NB4 (cell line): ENCODE data around the gene LEKR1.

Experiments
- TF ChIP-seq, protein P1 (sequence below): IDR thresholded peaks from one replicate; pipeline ENCODE4 v1.5.1; 2012; ENCODE audit warnings: low read depth, low read length
- TF ChIP-seq, protein P2 (sequence below): IDR thresholded peaks from 2 replicates; pipeline ENCODE4 v1.6.1; 2011; ENCODE audit warnings: low read depth, low read length

DNA sequence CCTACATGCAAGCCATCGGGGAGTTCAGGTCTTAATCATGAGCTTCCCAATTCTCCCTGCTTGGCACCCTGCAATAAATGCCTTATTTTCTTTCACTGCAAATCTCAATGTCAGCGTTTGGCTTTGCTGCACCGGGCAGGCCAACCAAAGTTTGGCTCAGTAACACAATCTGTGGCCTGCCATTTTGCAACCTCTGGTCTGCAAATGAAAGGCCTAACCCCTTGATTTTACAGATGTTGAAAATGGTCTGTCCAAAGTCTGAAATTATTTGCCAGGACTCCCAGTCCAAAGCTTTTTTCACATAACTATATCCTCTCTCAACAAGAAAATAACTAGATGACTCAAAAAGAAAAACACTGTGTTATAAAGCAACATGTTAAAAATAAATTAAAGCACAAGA lies 34.0 kb upstream of the LEKR1 start:
- TF ChIP-seq, protein P1, sequence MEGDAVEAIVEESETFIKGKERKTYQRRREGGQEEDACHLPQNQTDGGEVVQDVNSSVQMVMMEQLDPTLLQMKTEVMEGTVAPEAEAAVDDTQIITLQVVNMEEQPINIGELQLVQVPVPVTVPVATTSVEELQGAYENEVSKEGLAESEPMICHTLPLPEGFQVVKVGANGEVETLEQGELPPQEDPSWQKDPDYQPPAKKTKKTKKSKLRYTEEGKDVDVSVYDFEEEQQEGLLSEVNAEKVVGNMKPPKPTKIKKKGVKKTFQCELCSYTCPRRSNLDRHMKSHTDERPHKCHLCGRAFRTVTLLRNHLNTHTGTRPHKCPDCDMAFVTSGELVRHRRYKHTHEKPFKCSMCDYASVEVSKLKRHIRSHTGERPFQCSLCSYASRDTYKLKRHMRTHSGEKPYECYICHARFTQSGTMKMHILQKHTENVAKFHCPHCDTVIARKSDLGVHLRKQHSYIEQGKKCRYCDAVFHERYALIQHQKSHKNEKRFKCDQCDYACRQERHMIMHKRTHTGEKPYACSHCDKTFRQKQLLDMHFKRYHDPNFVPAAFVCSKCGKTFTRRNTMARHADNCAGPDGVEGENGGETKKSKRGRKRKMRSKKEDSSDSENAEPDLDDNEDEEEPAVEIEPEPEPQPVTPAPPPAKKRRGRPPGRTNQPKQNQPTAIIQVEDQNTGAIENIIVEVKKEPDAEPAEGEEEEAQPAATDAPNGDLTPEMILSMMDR: no peak
- TF ChIP-seq, protein P2, sequence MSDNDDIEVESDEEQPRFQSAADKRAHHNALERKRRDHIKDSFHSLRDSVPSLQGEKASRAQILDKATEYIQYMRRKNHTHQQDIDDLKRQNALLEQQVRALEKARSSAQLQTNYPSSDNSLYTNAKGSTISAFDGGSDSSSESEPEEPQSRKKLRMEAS: no peak
